ENCODE results near the gene UNC45B. TPM values are rescaled to one million over a fixed set of nuclear protein-coding genes. Genes with fewer than 3 reads are reported as not detected.

UNC45B gene
- total and polyA plus RNA-seq, 2 of the 8 experiments (the other 6 are each of a cell fraction or from before 2014, with no cell fraction given): 0.06 to 0.15 TPM

DNA sequence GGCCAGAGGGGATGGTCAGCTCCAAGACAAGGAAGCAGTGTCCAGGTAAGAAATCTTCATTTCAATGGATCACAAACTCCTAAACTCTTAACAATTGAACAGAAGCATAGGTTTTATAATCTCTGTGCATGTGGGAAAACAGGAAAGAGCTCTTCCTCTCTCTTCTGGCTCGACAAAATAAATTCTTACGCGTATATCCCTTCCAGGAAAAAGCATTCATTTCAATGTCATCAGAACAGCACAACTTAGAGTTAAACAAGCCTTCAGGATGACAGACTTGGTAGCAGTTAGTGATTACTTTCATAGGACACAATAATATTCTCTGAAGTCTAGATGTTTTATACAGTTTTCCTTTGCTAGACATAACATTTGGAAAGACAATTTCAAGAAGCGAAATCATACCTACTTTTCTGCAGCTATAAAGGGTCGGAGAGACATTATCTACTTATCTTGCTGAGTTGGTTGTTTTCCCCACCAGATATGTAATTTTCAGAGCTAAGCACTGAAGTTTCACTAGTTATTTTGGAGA, 65.9 kb downstream of the UNC45B start:
- ChIA-PET CTCF (ENCODE audit: partially characterized antibody) (interaction anchor here (0.7 to 1.4 kb wide), 4 partner anchors 25 to 428 kb away, joined by 3 to 5 read pairs (median 4); no protein-coding TSS in a partner anchor), POLR2A (ENCODE audit: partially characterized antibody) (no interaction called here)
- no peak overlapping the region for H4K91ac ChIP-seq (replicated peaks; ENCODE audit: insufficient read length, low read length)
- no peak overlapping the region for H2BK5ac ChIP-seq (ENCODE audit: low read depth, low read length)
- H2AFZ ChIP-seq (ENCODE audit: low read length): no peak overlapping the region
- FAIRE-seq (no peak), DNase-seq (ENCODE audit: low read depth in 1 of 2, low spot score in 2 of 2) (no peak)
- no peaks in the 10 kb centered on the region for H3K9me3 ChIP-seq (ENCODE audit: insufficient read depth in 2 of 2, low read depth in 1 of 2, low read length in 1 of 2)
- H4K20me1 ChIP-seq (replicated peaks in 1 of 2; ENCODE audit: control insufficient read depth in 1 of 2, insufficient read depth in 2 of 2, low read length in 2 of 2): no peaks in the 10 kb centered on the region
- no peak overlapping the region for H2BK20ac ChIP-seq (ENCODE audit: low read length)
- H3K4me2 ChIP-seq (ENCODE audit: insufficient read depth in 1 of 2, low read depth in 2 of 2, low read length in 2 of 2): no peak overlapping the region
- no peak overlapping the region for H3K14ac ChIP-seq (ENCODE audit: insufficient read length)
- H3K4ac ChIP-seq (replicated peaks; ENCODE audit: insufficient read length, low read depth, low read length): no peak overlapping the region
- H3K27me3 ChIP-seq (replicated peaks in 1 of 4; ENCODE audit: control insufficient read depth in 3 of 4, extremely low read depth in 1 of 4, insufficient read depth in 3 of 4, low read length in 3 of 4): no peaks in the 10 kb centered on the region
- H3K27ac ChIP-seq (ENCODE audit: low read depth, low read length): no peak overlapping the region
- no peaks in the 10 kb centered on the region for H3K36me3 ChIP-seq (ENCODE audit: control insufficient read depth in 2 of 4, insufficient read depth in 4 of 4, low read length in 3 of 4)
- H3K18ac ChIP-seq (ENCODE audit: extremely low read depth, low read length): no peak overlapping the region
- no peak overlapping the region for H3K56ac ChIP-seq (replicated peaks; ENCODE audit: insufficient read length, low read depth, low read length)
- no peak overlapping the region for H2AK5ac ChIP-seq (ENCODE audit: low read depth, low read length)
- no peak overlapping the region for H2BK15ac ChIP-seq (ENCODE audit: low read length)
- H4K5ac ChIP-seq (ENCODE audit: insufficient read length, low read depth, low read length): no peak overlapping the region
- H2BK120ac ChIP-seq (replicated peaks; ENCODE audit: low read depth, low read length): no peak overlapping the region
- H3K79me2 ChIP-seq (ENCODE audit: control insufficient read depth in 1 of 2, insufficient read depth in 2 of 2, low read length in 2 of 2): no peaks in the 10 kb centered on the region
- no peak overlapping the region for H3K9ac ChIP-seq (replicated peaks in 1 of 4; ENCODE audit: extremely low read depth in 1 of 4, low read depth in 3 of 4, low read length in 3 of 4)
- 86% methylated on average over 5 of the region's 5 CpGs; no CpG with 5 or more reads in 1 of the 2 experiments for WGBS, 2 experiments (ENCODE audit: extremely low coverage in 1 of 2, insufficient coverage in 1 of 2, insufficient read length in 1 of 2, insufficient replicate concordance in 2 of 2, low coverage in 1 of 2, low lambda C conversion rate in 2 of 2, missing lambda C conversion rate in 1 of 2)
- H3K23ac ChIP-seq (ENCODE audit: insufficient read length): no peak overlapping the region
- no peak overlapping the region for H2BK12ac ChIP-seq (ENCODE audit: low read depth, low read length)
- H4K8ac ChIP-seq (ENCODE audit: extremely low read depth, insufficient read depth, low read length): no peak overlapping the region
- H3K4me1 ChIP-seq (replicated peaks in 1 of 4; ENCODE audit: control insufficient read depth in 3 of 4, insufficient read depth in 4 of 4, low read length in 3 of 4): no peaks in the 10 kb centered on the region
- no peaks in the 10 kb centered on the region for H3K79me1 ChIP-seq (ENCODE audit: low read depth, low read length)
- no peaks in the 10 kb centered on the region for H3K23me2 ChIP-seq (ENCODE audit: low read depth, low read length)
- H3K4me3 ChIP-seq (ENCODE audit: extremely low read depth in 1 of 4, insufficient read depth in 2 of 4, low read depth in 3 of 4, low read length in 4 of 4): no peak overlapping the region
- TF ChIP-seq RAD21 (IDR thresholded peaks at IDR 0.05 in 1 of 2, conservative IDR thresholded peaks at IDR 0.05 in 1 of 2; ENCODE audit: low read depth in 2 of 2, low read length in 2 of 2): no peak
- no peak for TF ChIP-seq SP2 (IDR thresholded peaks at IDR 0.05; ENCODE audit: low read length)
- no peak for TF ChIP-seq JUND (IDR thresholded peaks at IDR 0.05; ENCODE audit: low read length)
- no peak for TF ChIP-seq GABPA (IDR thresholded peaks at IDR 0.05; ENCODE audit: borderline replicate concordance, insufficient read depth, low read length)
